Progenitor cell of endocrine pancreas (in vitro differentiated cells): Measurements from ENCODE around the gene FTSJ3. TPM values are rescaled to one million over a fixed set of nuclear protein-coding genes. Genes with fewer than 3 reads are reported as not detected.
"Not testable (repeated sequence)": the region's sequence is repeated elsewhere in the genome, so short reads cannot be mapped to it uniquely, and the experiment has no call there.

Experiments used
- DNase-seq: peaks from one replicate; pipeline ENCODE4 v3.0.0; 2021; ENCODE audit warnings: low spot score; ENCODE audit not compliant: unreplicated experiment
- H3K27ac Mint-ChIP-seq: 2 replicates; pipeline ENCODE4 v1.8.0; 2021; ENCODE audit warnings: mild to moderate bottlenecking, moderate library complexity, mixed read lengths
- H3K27me3 Mint-ChIP-seq: 2 replicates; pipeline ENCODE4 v1.8.0; 2021; ENCODE audit warnings: mixed read lengths
- H3K36me3 Mint-ChIP-seq: 2 replicates; pipeline ENCODE4 v1.8.0; 2022; ENCODE audit warnings: mixed read lengths; ENCODE audit not compliant: insufficient read depth
- H3K4me1 Mint-ChIP-seq: 2 replicates; pipeline ENCODE4 v1.8.0; 2021; ENCODE audit warnings: low read depth, mixed read lengths
- H3K4me3 Mint-ChIP-seq: 2 replicates; pipeline ENCODE4 v1.8.0; 2021; ENCODE audit warnings: low read depth, mild to moderate bottlenecking, moderate library complexity, mixed read lengths
- H3K9me3 Mint-ChIP-seq: 2 replicates; pipeline ENCODE4 v1.8.0; 2021; ENCODE audit warnings: low read depth, mixed read lengths
- CTCF ChIP-seq: fragments of 200-600 bp; sonication (generic); IDR thresholded peaks from one replicate; pipeline ENCODE4 v1.5.0; 2021; ENCODE audit warnings: antibody characterized with exemption, mild to moderate bottlenecking; ENCODE audit not compliant: unreplicated experiment
- long read RNA-seq: library from polyadenylated mRNA; unstranded; transcript quantifications from one replicate; pipeline ENCODE4 v2.0.0, GENCODE V29; 2020
- total RNA-seq: library from RNA; stranded (reverse); gene quantifications from 2 replicates; pipeline ENCODE4 v1.2.1, GENCODE V29; 2021

FTSJ3 gene
- total RNA-seq, result 46.5 and 49.0 TPM in 2 replicates
- long read RNA-seq, transcript FTSJ3-201 (21 exons, 3,559 nt), result major isoform, 183 of 273 reads
- long read RNA-seq, partial matches to known transcripts, result 61 of 273 reads
- long read RNA-seq, other reads (novel, unspliced or antisense), result 29 of 273 reads

GRCh38 chr17:63827002-63827800, at the start of gene FTSJ3, which contains the start of gene PSMC5:
FTSJ3 (minus strand) TSS chr17:63827663; CDS start chr17:63826902, 761 bp downstream.
PSMC5 (plus strand) TSS chr17:63827431; CDS start chr17:63827491, 60 bp downstream.
- H3K4me3 Mint-ChIP-seq, result peak within 1 kb of the TSS; percentile 97

GRCh38 chr17:63874693-63875092, 47.2 kb upstream of the FTSJ3 start:
- DNase-seq, H3K9me3 Mint-ChIP-seq, H3K4me1 Mint-ChIP-seq, H3K27ac Mint-ChIP-seq, H3K36me3 Mint-ChIP-seq, H3K4me3 Mint-ChIP-seq: not testable (repeated sequence)
- H3K27me3 Mint-ChIP-seq, result peaks cover 26% of the 10 kb centered on the region

More at GRCh38 chr17:63827002-63827800, at the start of gene FTSJ3, which contains the start of gene PSMC5:
- H3K27ac Mint-ChIP-seq, result peak within 1 kb of the TSS; percentile 100
- peaks cover 16% of the 10 kb centered on the region for H3K4me1 Mint-ChIP-seq
- peak; percentile 68 for TF ChIP-seq CTCF
- no peaks in the 10 kb centered on the region for H3K27me3 Mint-ChIP-seq
- H3K9me3 Mint-ChIP-seq, result no peaks in the 10 kb centered on the region
- H3K36me3 Mint-ChIP-seq, result peaks cover 34% of the 10 kb centered on the region
- DNase-seq, result peak; percentile 75

- DNase-seq, H3K4me1 Mint-ChIP-seq, H3K9me3 Mint-ChIP-seq, H3K27ac Mint-ChIP-seq, H3K36me3 Mint-ChIP-seq, H3K4me3 Mint-ChIP-seq: not testable (repeated sequence)
- peaks cover 23% of the 10 kb centered on the region for H3K27me3 Mint-ChIP-seq
Measured at GRCh38 chr17:63874061-63874626, 46.7 kb upstream of the FTSJ3 start.

GRCh38 chr17:63873577-63873976, 46.1 kb upstream of the FTSJ3 start, which contains the start of gene CSH2:
CSH2 (minus strand) TSS chr17:63873677; CDS start chr17:63873614, 63 bp downstream.
- H3K9me3 Mint-ChIP-seq, H3K4me1 Mint-ChIP-seq, DNase-seq, H3K27ac Mint-ChIP-seq, H3K36me3 Mint-ChIP-seq, H3K4me3 Mint-ChIP-seq: not testable (repeated sequence)
- peaks cover 22% of the 10 kb centered on the region for H3K27me3 Mint-ChIP-seq

- not testable (repeated sequence) for H3K36me3 Mint-ChIP-seq, DNase-seq, H3K4me1 Mint-ChIP-seq, H3K4me3 Mint-ChIP-seq, H3K27ac Mint-ChIP-seq, H3K9me3 Mint-ChIP-seq
- H3K27me3 Mint-ChIP-seq, result peaks cover 12% of the 10 kb centered on the region
Measured at GRCh38 chr17:63871646-63872365, 44.3 kb upstream of the FTSJ3 start.

GRCh38 chr17:63870292-63870665, 42.8 kb upstream of the FTSJ3 start:
- not testable (repeated sequence) for DNase-seq, H3K9me3 Mint-ChIP-seq, H3K4me3 Mint-ChIP-seq, H3K36me3 Mint-ChIP-seq, H3K27me3 Mint-ChIP-seq, H3K27ac Mint-ChIP-seq, H3K4me1 Mint-ChIP-seq

GRCh38 chr17:63869491-63870291, 42.2 kb upstream of the FTSJ3 start:
- not testable (repeated sequence) for H3K27ac Mint-ChIP-seq

GRCh38 chr17:63866625-63867024, 39.2 kb upstream of the FTSJ3 start:
- H3K27ac Mint-ChIP-seq, DNase-seq, H3K36me3 Mint-ChIP-seq: not testable (repeated sequence)

More at GRCh38 chr17:63869491-63870291, 42.2 kb upstream of the FTSJ3 start:
- DNase-seq, H3K4me3 Mint-ChIP-seq, H3K36me3 Mint-ChIP-seq, H3K4me1 Mint-ChIP-seq, H3K27me3 Mint-ChIP-seq, H3K9me3 Mint-ChIP-seq: not testable (repeated sequence)
- peak; percentile 24 for TF ChIP-seq CTCF

More at GRCh38 chr17:63866625-63867024, 39.2 kb upstream of the FTSJ3 start:
- not testable (repeated sequence) for H3K27me3 Mint-ChIP-seq, H3K4me1 Mint-ChIP-seq, H3K9me3 Mint-ChIP-seq, H3K4me3 Mint-ChIP-seq
